HUES6 (cell line): ENCODE results near the gene TMEFF2.
A peak's percentile ranks its signal among the peaks of the same experiment; 100 is the strongest.

ENCODE experiments used
- H3K27ac ChIP-seq: 2 replicates; pipeline ENCODE4 v1.7.0; 2013; ENCODE audit warnings: low read depth, mild to moderate bottlenecking, low read length, inconsistent platforms
- H3K27me3 ChIP-seq: 2 replicates; pipeline ENCODE4 v1.6.1; 2013; ENCODE audit warnings: low read length; ENCODE audit not compliant: control insufficient read depth, insufficient read depth
- H3K36me3 ChIP-seq: 2 replicates; pipeline ENCODE4 v1.6.1; 2013; ENCODE audit warnings: low read length; ENCODE audit not compliant: control insufficient read depth, insufficient read depth
- H3K4me1 ChIP-seq: 2 replicates; pipeline ENCODE4 v1.6.1; 2013; ENCODE audit warnings: low read length; ENCODE audit not compliant: control insufficient read depth, insufficient read depth
- H3K4me3 ChIP-seq: 2 replicates; pipeline ENCODE4 v1.5.1; 2013; ENCODE audit warnings: low read depth, low read length
- H3K9ac ChIP-seq: one replicate; pipeline ENCODE4 v1.6.1; 2013; ENCODE audit warnings: mild to moderate bottlenecking, low read length
- H3K9me3 ChIP-seq: 2 replicates; pipeline ENCODE4 v1.6.1; 2013; ENCODE audit warnings: low read depth, low read length; ENCODE audit not compliant: control insufficient read depth, insufficient read depth

TMEFF2 gene, protein sequence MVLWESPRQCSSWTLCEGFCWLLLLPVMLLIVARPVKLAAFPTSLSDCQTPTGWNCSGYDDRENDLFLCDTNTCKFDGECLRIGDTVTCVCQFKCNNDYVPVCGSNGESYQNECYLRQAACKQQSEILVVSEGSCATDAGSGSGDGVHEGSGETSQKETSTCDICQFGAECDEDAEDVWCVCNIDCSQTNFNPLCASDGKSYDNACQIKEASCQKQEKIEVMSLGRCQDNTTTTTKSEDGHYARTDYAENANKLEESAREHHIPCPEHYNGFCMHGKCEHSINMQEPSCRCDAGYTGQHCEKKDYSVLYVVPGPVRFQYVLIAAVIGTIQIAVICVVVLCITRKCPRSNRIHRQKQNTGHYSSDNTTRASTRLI

DNA sequence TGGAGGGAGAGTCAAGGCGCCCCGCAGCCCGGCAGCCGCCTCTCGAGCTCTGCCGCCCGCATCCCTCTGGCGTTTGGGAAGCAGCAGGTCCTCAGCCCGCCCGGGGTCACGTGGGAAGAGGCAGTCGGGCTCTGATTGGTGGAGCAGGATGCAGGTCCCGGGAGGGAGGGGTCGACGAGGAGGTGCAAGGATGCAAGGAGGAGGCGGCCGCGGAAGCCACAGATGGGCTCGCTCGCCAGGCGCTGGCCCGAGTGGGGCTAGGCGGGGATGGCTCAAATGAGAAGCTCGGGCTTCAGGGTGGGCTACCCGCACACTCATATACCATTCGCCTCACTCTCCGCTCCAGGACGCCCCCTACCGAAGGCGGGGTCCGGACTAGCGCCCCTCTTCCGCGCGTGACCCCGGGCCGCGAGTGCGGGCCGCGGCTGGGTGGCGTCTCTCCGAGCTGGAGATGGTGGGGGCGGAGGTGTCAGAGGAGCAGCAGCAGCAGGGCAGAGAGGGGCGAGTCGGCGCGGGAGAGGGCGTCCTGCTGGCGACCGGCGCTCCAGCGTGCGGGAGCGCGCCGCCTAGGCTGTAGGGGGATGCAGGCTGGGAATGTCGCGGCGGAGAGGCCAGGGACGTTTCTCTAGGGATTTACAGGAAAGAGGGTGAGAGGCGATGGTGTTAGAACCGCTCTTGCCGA, at the start of gene TMEFF2:
TMEFF2 (minus strand) TSS at position 68 of the 682 bp plus-strand sequence. CDS start 409 bp downstream, outside the sequence.
- no peak within 1 kb of the TSS for H3K27ac ChIP-seq
- H3K9me3 ChIP-seq = no peaks in the 10 kb centered on the region
- H3K27me3 ChIP-seq = peaks cover 78% of the 10 kb centered on the region
- H3K4me1 ChIP-seq = peaks cover 10% of the 10 kb centered on the region
- peak within 1 kb of the TSS; percentile 69 for H3K4me3 ChIP-seq
- peak within 1 kb of the TSS; percentile 46 for H3K9ac ChIP-seq
- no peaks in the 10 kb centered on the region for H3K36me3 ChIP-seq

DNA sequence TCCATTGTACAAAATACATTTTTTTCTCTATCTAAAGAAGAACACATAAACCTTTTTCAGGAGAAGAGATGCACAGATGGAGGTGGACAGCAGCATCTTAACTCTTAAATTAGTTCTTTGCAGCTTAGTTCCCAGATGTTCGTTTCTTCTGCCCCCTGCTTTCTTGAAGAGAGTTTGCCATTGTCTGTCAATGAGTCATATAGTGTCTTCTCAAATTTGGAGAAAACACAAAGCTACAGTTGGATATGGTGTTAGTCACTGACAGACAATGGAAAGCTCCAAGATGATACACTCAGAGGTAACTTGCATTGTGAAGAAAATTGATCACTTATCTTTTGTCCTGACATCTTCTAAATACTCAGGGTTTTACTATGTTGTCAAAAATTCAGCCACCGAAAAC, 48.8 kb upstream of the TMEFF2 start:
- H3K9me3 ChIP-seq = no peaks in the 10 kb centered on the region
- H3K36me3 ChIP-seq = no peaks in the 10 kb centered on the region
- no peak overlapping the region for H3K4me3 ChIP-seq
- no peaks in the 10 kb centered on the region for H3K4me1 ChIP-seq
- H3K9ac ChIP-seq = no peak overlapping the region
- no peaks in the 10 kb centered on the region for H3K27me3 ChIP-seq
- H3K27ac ChIP-seq = no peak overlapping the region

DNA sequence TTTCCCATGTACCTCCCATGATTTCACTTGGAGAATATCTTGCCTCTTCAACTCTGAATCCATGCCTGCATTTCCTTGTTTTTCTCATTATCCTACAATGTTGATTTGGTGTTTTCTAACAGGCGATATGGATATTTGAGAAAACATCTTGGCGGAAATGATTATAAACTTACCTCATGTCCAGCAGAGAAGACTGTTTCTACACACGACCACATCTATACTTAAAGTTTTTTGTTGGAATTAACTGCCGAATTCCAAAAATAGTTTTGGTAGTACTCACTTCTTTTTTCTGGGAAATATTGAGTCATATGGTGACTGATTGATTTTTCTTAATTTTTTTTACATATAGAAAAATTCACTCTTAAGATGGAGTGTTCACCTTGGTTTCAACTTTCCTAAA, 41.4 kb upstream of the TMEFF2 start:
- H3K9ac ChIP-seq = no peak overlapping the region
- H3K36me3 ChIP-seq = no peaks in the 10 kb centered on the region
- no peaks in the 10 kb centered on the region for H3K4me1 ChIP-seq
- no peak overlapping the region for H3K4me3 ChIP-seq
- H3K27me3 ChIP-seq = no peaks in the 10 kb centered on the region
- no peaks in the 10 kb centered on the region for H3K9me3 ChIP-seq
- no peak overlapping the region for H3K27ac ChIP-seq

DNA sequence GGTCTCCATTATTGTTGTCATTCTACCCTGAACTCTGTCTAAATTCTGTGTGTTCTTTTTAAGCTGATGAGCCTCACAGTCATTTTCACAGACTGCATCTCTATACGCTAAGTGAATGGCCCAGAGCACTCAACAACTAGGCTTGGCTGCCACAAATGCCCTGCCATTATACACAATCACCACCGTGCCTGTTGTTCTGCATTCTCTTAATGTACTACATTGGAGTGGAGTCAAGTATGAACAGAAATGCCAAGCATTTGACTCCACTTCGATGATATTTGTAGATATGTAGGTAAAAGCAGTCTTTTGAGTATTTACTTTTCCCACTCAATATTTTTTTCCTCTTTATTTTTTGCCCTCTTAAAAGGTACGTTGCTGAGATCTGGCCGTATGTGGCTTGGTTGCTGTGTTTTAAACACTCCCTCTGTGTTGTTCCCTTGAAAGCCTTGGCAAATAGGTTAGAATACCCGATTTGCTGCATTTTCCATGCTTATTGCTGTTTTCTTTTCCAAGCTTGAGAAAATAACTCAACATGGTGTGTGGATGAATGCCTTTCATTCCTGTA, 36.2 kb upstream of the TMEFF2 start:
- H3K9me3 ChIP-seq = no peaks in the 10 kb centered on the region
- H3K4me1 ChIP-seq = no peaks in the 10 kb centered on the region
- no peak overlapping the region for H3K9ac ChIP-seq
- no peaks in the 10 kb centered on the region for H3K27me3 ChIP-seq
- H3K36me3 ChIP-seq = no peaks in the 10 kb centered on the region
- no peak overlapping the region for H3K27ac ChIP-seq
- H3K4me3 ChIP-seq = no peak overlapping the region

DNA sequence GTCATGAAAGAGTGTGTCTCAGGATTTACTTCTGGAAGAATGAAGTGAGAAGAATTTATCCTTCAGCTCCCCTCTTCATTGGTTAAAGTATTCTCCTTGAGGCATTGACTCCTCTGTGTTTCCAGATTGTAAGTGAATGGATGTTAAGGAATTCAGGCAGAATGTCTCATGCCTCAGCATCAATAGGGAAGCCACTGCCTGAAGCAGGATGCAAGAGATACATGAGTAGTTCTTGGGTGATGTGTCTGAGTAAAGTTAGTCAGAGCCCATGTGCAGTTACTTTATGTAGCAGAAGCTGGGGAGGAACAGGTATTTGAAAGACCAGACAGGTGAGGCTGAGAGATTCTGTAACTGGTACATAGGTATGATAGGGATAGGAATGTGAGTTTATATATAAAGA, 34.0 kb upstream of the TMEFF2 start:
- Histone ChIP-seq H3K27me3 (no peaks in the 10 kb centered on the region), H3K4me3 (no peak overlapping the region), H3K36me3 (no peaks in the 10 kb centered on the region), H3K27ac (no peak overlapping the region), H3K9me3 (no peaks in the 10 kb centered on the region), H3K4me1 (no peaks in the 10 kb centered on the region), H3K9ac (no peak overlapping the region)

DNA sequence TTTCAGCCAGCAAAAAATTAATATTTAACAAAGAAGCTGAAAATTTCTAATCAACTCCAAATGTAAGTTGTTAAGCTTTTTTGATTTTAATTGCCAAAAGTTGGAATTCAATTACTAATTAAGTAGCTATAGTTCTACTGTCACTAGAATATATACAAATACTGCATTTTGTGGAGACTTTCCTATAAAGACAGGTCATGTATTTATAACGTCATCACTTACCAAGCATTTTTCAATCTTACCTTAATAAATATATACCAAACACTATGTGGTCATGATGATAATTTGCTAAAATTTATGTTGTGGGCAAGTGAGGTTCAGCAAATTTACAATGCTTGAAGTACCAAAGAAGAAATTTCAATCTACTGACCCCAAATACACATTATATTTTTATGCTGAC, 24.2 kb upstream of the TMEFF2 start:
- no peak overlapping the region for H3K27ac ChIP-seq
- H3K9me3 ChIP-seq = no peaks in the 10 kb centered on the region
- H3K4me1 ChIP-seq = no peaks in the 10 kb centered on the region
- H3K4me3 ChIP-seq = no peak overlapping the region
- H3K27me3 ChIP-seq = no peaks in the 10 kb centered on the region
- no peak overlapping the region for H3K9ac ChIP-seq
- H3K36me3 ChIP-seq = no peaks in the 10 kb centered on the region

DNA sequence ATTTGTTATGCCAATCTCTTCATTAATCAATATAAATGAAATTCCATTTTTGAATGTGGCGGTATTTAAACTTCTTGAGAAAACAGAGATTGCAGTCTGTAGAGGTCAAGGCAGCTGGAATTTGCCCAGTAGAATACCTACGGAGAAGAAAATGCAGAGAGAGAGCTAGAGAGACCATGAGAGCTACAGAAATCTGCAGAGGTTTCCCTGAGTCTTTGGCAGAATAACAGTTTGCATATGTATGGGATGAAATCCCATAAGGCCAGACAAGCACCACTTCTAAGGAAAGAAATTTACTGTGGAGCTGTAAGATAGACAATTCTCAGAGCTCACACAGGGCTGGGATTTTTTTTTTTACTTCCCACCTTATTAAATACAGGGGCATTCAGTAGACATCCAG, 23.6 kb upstream of the TMEFF2 start:
- no peaks in the 10 kb centered on the region for H3K27me3 ChIP-seq
- no peak overlapping the region for H3K9ac ChIP-seq
- H3K9me3 ChIP-seq = no peaks in the 10 kb centered on the region
- no peaks in the 10 kb centered on the region for H3K4me1 ChIP-seq
- H3K36me3 ChIP-seq = no peaks in the 10 kb centered on the region
- no peak overlapping the region for H3K4me3 ChIP-seq
- no peak overlapping the region for H3K27ac ChIP-seq

DNA sequence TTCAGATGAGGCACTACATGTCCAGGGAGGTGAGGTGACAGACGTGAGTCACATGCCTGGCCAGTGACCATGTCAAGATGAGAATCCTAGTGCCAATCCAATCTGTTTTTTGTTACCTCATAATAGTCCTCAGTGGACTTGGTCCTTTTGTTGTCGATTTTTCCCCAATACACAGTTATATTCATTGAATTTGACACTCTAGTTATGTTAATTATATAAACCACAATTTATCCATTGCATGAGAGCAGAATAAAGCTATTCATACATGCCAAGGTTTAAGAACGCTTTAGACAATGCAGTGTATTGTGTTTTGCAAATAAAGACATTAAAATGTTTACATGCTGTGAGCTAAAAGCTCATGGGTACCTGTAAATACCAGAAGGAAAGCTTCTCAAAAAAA, 21.6 kb upstream of the TMEFF2 start:
- Histone ChIP-seq H3K9ac (no peak overlapping the region), H3K9me3 (no peaks in the 10 kb centered on the region), H3K27ac (no peak overlapping the region), H3K27me3 (no peaks in the 10 kb centered on the region), H3K4me3 (no peak overlapping the region), H3K36me3 (no peaks in the 10 kb centered on the region), H3K4me1 (no peaks in the 10 kb centered on the region)

DNA sequence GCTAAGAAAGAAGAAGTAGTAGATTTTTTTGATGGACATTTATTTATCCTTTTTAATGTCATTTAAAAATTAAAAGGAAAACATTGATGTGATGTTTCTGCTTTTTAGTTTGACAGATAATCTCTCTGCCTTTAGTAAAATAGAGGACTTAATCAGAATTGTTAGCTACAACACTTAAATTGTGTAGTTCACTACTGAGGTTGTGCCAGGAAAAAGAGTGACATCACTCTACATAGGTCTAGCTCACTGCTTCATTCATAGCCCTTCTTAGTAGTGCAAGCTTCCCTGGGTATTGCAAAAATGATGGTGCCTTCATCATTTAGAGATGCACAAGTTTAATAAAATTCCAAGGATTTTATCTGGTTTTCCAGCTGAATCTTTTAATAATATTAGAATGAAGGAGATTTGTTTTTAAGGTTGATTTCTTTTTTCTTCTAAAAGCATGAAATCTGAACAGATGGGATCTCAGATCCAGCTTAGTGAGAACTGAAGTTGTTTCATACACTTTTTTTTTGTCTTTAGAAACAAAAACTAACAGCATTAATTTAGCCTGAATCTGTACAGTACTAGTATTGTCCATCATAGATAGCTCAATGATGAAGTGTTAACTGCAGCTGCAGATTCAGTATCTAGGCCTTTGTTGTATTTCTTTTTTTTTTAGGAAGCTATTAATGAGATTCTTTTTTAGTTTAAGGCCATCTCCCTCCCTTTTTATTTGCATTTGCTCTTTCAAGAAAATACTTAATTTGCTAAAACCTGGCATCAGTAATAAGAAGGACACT, 20.6 kb upstream of the TMEFF2 start:
- no peaks in the 10 kb centered on the region for H3K27me3 ChIP-seq
- no peak overlapping the region for H3K9ac ChIP-seq
- H3K4me3 ChIP-seq = no peak overlapping the region
- H3K36me3 ChIP-seq = no peaks in the 10 kb centered on the region
- H3K27ac ChIP-seq = no peak overlapping the region
- no peaks in the 10 kb centered on the region for H3K9me3 ChIP-seq
- no peaks in the 10 kb centered on the region for H3K4me1 ChIP-seq

DNA sequence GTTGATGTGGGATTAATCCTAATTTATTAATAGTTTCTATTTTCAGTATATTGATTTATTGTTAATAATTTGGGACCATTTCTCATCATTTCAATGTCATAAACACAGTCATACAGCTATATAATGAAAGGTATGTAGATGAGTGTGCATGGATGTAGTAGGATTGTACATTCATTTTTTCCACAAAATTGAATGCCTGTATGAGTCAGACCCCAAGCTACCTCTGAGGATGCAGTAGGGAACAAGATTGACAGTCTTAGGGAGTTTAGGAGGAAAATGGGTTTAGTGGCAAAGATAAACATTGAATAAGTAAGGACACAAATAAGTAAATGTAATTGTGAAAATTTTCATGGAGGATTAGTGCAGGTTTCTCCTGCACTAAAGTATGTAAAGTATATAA, 14.1 kb upstream of the TMEFF2 start:
- no peak overlapping the region for H3K4me3 ChIP-seq
- H3K27ac ChIP-seq = no peak overlapping the region
- no peaks in the 10 kb centered on the region for H3K27me3 ChIP-seq
- no peaks in the 10 kb centered on the region for H3K9me3 ChIP-seq
- H3K4me1 ChIP-seq = no peaks in the 10 kb centered on the region
- no peaks in the 10 kb centered on the region for H3K36me3 ChIP-seq
- H3K9ac ChIP-seq = no peak overlapping the region

DNA sequence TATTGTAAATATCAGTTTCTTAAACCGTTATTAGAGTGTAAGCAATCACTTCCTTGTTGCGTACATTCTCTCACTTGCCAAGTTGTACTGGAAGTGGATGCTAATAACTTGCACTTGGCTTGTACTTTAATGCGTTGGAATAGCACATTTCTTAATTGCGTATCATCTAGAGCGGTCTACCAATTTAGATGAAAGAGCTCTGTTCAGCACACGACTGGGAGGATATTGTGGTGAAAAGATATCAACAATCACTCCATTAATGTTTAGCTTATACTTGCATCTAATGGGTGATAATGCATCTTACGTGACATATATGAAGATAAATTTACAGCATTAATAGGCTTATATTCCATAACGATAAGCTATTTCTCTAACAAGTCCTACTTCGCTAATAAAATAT, 11.7 kb upstream of the TMEFF2 start:
- no peaks in the 10 kb centered on the region for H3K4me1 ChIP-seq
- no peaks in the 10 kb centered on the region for H3K27me3 ChIP-seq
- no peak overlapping the region for H3K27ac ChIP-seq
- no peaks in the 10 kb centered on the region for H3K36me3 ChIP-seq
- no peaks in the 10 kb centered on the region for H3K9me3 ChIP-seq
- no peak overlapping the region for H3K9ac ChIP-seq
- no peak overlapping the region for H3K4me3 ChIP-seq
